OCI-LY7 (cell line): ENCODE measurements around the gene PKLR. TPM values are rescaled to one million over a fixed set of nuclear protein-coding genes. Genes with fewer than 3 reads are reported as not detected.
"Not testable (repeated sequence)": the region's sequence is repeated elsewhere in the genome, so short reads cannot be mapped to it uniquely, and the experiment has no call there.

Experiments
- BruUV-seq: library from RNA; stranded (reverse); fragments of 400-500 nt; replicated peaks from 2 replicates; lab custom pipeline; 2021; lab: Mats Ljungman, UMichigan
- CTCF ChIA-PET: fragments of 300-600 bp; sonication (Branson Sonifier 250); formaldehyde crosslinking; loops from one replicate; lab custom pipeline; 2022; ENCODE audit warnings: antibody characterized with exemption; ENCODE audit not compliant: unreplicated experiment; lab: Charles Lee
- POLR2A ChIA-PET: fragments of 300-600 bp; sonication (Branson Sonifier 250); formaldehyde crosslinking; loops from one replicate; lab custom pipeline; 2022; ENCODE audit warnings: antibody characterized with exemption; lab: Charles Lee
- DNase-seq: peaks from one replicate; pipeline ENCODE4 v3.0.0-alpha.2; 2015; ENCODE audit warnings: low spot score
- H2AFZ ChIP-seq: fragments of 200-600 bp; sonication (generic), shearing (Covaris generic); 2 replicates; pipeline ENCODE4 v1.6.1; 2014; ENCODE audit warnings: mild to moderate bottlenecking, antibody characterized with exemption, low read length, moderate library complexity
- H3K27ac ChIP-seq: fragments of 200-600 bp; sonication (generic); 2 replicates; pipeline ENCODE4 v1.5.1; 2014; ENCODE audit warnings: mixed run types, low read depth, mild to moderate bottlenecking, moderate library complexity, low read length, inconsistent platforms; ENCODE audit not compliant: poor library complexity, severe bottlenecking
- H3K36me3 ChIP-seq: fragments of 200-600 bp; sonication (generic); 2 replicates; pipeline ENCODE4 v1.6.1; 2014; ENCODE audit warnings: mild to moderate bottlenecking, antibody characterized with exemption, low read length, moderate library complexity, mixed read lengths; ENCODE audit not compliant: insufficient read depth
- H3K4me1 ChIP-seq: fragments of 200-600 bp; sonication (generic); 2 replicates; pipeline ENCODE4 v1.5.1; 2014; ENCODE audit warnings: mild to moderate bottlenecking, low read length; ENCODE audit not compliant: insufficient read depth, poor library complexity, severe bottlenecking
- H3K4me2 ChIP-seq: fragments of 200-600 bp; sonication (generic); 2 replicates; pipeline ENCODE4 v1.6.1; 2014; ENCODE audit warnings: mild to moderate bottlenecking, low read length
- H3K4me3 ChIP-seq: fragments of 200-600 bp; sonication (generic); 2 replicates; pipeline ENCODE4 v1.5.1; 2014; ENCODE audit warnings: mild to moderate bottlenecking, low read depth, low read length; ENCODE audit not compliant: poor library complexity, severe bottlenecking
- H3K79me2 ChIP-seq: fragments of 200-600 bp; sonication (generic); 2 replicates; pipeline ENCODE4 v1.6.1; 2016; ENCODE audit warnings: low read depth, mild to moderate bottlenecking, low read length, moderate library complexity, mixed read lengths; ENCODE audit not compliant: insufficient read depth
- H3K9me2 ChIP-seq: fragments of 200-600 bp; sonication (generic); 2 replicates; pipeline ENCODE4 v1.6.1; 2016; ENCODE audit warnings: mild to moderate bottlenecking, low read length, mixed read lengths; ENCODE audit not compliant: insufficient read depth
- H3K9me3 ChIP-seq: fragments of 200-600 bp; sonication (generic); 2 replicates; pipeline ENCODE4 v1.6.1; 2014; ENCODE audit warnings: mild to moderate bottlenecking, mixed run types, low read length, mixed read lengths
- H4K20me1 ChIP-seq: fragments of 200-600 bp; sonication (generic); 2 replicates; pipeline ENCODE4 v1.6.1; 2014; ENCODE audit warnings: mild to moderate bottlenecking, antibody characterized with exemption, low read length, moderate library complexity, mixed read lengths; ENCODE audit not compliant: insufficient read depth
- EZH2phosphoT487 ChIP-seq: fragments of 200-600 bp; sonication (generic); IDR thresholded peaks from 2 replicates; pipeline ENCODE4 v1.6.1; 2018; ENCODE audit warnings: low read depth, borderline replicate concordance, mild to moderate bottlenecking, mixed run types, antibody characterized with exemption, low read length, moderate library complexity, mixed read lengths
- intact Hi-C: fragments of 100-400 bp; cut with micrococcal nuclease; formaldehyde crosslinking; loops from one replicate; pipeline ENCODE4 v1.10.0; 2022; ENCODE audit not compliant: unreplicated experiment
- total RNA-seq, 2 experiments: library from RNA; depleted of rRNA in 1 of 2; stranded (reverse); fragments of >200 nt in 1 of 2; shearing (Covaris generic) in 1 of 2; gene quantifications; 2 replicates each; pipeline ENCODE4 v1.2.3, GENCODE V29; 2014 to 2022
- TF ChIP-seq, protein P1 (sequence below): fragments of 200-600 bp; sonication (generic); conservative IDR thresholded peaks from 2 replicates; pipeline ENCODE4 v1.5.1; 2014; ENCODE audit warnings: mild to moderate bottlenecking, antibody characterized with exemption, low read length, moderate library complexity, mixed read lengths

PKLR gene
- total RNA-seq, 2 experiments from 2014 or later = 0.19 to 0.51 TPM

- no TSS peak for BruUV-seq
- Histone ChIP-seq H3K79me2 (no peaks in the 10 kb centered on the region), H3K27ac (no peak overlapping the region), H3K4me3 (no peak overlapping the region), H2AFZ (no peak overlapping the region), H3K9me2 (no peaks in the 10 kb centered on the region), H3K4me2 (no peak overlapping the region), H4K20me1 (no peaks in the 10 kb centered on the region), H3K36me3 (no peaks in the 10 kb centered on the region), H3K9me3 (no peaks in the 10 kb centered on the region), H3K4me1 (peaks cover 17% of the 10 kb centered on the region)
- POLR2A ChIA-PET = no interaction called here
- TF ChIP-seq EZH2phosphoT487 = no peak
- TF ChIP-seq, protein P1, sequence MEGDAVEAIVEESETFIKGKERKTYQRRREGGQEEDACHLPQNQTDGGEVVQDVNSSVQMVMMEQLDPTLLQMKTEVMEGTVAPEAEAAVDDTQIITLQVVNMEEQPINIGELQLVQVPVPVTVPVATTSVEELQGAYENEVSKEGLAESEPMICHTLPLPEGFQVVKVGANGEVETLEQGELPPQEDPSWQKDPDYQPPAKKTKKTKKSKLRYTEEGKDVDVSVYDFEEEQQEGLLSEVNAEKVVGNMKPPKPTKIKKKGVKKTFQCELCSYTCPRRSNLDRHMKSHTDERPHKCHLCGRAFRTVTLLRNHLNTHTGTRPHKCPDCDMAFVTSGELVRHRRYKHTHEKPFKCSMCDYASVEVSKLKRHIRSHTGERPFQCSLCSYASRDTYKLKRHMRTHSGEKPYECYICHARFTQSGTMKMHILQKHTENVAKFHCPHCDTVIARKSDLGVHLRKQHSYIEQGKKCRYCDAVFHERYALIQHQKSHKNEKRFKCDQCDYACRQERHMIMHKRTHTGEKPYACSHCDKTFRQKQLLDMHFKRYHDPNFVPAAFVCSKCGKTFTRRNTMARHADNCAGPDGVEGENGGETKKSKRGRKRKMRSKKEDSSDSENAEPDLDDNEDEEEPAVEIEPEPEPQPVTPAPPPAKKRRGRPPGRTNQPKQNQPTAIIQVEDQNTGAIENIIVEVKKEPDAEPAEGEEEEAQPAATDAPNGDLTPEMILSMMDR = no peak
- CTCF ChIA-PET = no interaction called here
- DNase-seq = no peak
- intact Hi-C loops = no loop called here
These were observed 6.6 kb downstream of the PKLR start for GRCh38 chr1:155294520-155295182.

- Histone ChIP-seq H3K79me2 (no peaks in the 10 kb centered on the region), H3K9me3 (no peaks in the 10 kb centered on the region), H3K27ac (no peak overlapping the region), H3K4me1 (peaks cover 17% of the 10 kb centered on the region), H2AFZ (no peak overlapping the region), H3K36me3 (no peaks in the 10 kb centered on the region), H4K20me1 (no peaks in the 10 kb centered on the region), H3K4me3 (no peak overlapping the region), H3K4me2 (no peak overlapping the region), H3K9me2 (no peaks in the 10 kb centered on the region)
- POLR2A ChIA-PET = interaction anchor here (0.7 to 1.3 kb wide), 2 partner anchors 20 to 1303 kb away, joined by 3 to 4 read pairs; partner anchors contain the start of gene CLK2
- CTCF ChIA-PET = interaction anchor here (0.6 kb wide), 1 partner anchor 233 kb away, joined by 7 read pairs; no protein-coding TSS in a partner anchor
- intact Hi-C loops = no loop called here
- TF ChIP-seq EZH2phosphoT487 = no peak
- TF ChIP-seq, protein P1 = no peak
- BruUV-seq = no TSS peak
- DNase-seq = no peak
These were observed 8.0 kb downstream of the PKLR start for GRCh38 chr1:155293086-155293749.

DNA sequence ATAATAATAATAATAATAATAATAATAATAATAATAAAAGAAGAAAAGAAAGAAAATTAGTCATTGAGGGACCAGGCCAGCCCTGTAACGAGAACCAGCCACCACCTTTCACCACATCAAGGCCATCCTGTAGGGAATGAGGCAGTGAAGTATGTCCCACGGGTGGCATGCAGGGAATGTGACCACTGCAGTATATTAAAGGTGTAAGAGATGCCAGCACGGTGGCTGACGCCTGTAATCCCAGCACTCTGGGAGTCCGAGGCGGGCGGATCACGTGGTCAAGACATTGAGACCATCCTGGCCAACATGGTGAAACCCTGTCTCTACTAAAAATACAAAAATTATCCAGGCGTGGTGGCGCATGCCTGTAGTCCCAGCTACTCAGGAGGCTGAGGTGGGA lies 10.2 kb downstream of the PKLR start:
- H4K20me1 ChIP-seq, POLR2A ChIA-PET, DNase-seq, H3K27ac ChIP-seq, H3K4me2 ChIP-seq, H3K4me1 ChIP-seq, intact Hi-C loops, H3K36me3 ChIP-seq, H3K4me3 ChIP-seq, H3K9me2 ChIP-seq, H3K79me2 ChIP-seq, H2AFZ ChIP-seq, CTCF ChIA-PET, BruUV-seq, H3K9me3 ChIP-seq: not testable (repeated sequence)
